Gastrocnemius medialis (tissue), 4 donors: ENCODE measurements around the gene FRAS1. TPM values are rescaled to one million over a fixed set of nuclear protein-coding genes. Genes with fewer than 3 reads are reported as not detected.
"Not testable (repeated sequence)": the region's sequence is repeated elsewhere in the genome, so short reads cannot be mapped to it uniquely, and the experiment has no call there.

ENCODE experiments used
- ATAC-seq, 2 donors: fragments of 150-250 bp; one replicate each; pipeline ENCODE4 v1.9.1; 2016
- DNase-seq, 2 donors: peaks; one replicate each; pipeline ENCODE4 v3.0.0-alpha.2; 2019
- H3K27ac ChIP-seq, 4 donors: fragments of 200-600 bp; sonication (generic); 1 replicate in 1 of 4; 2 replicates in 3 of 4; pipeline ENCODE4 v1.5.1; 2016 to 2018; ENCODE audit warnings: mild to moderate bottlenecking in 2 of 4, moderate library complexity in 1 of 4
- H3K27me3 ChIP-seq, 3 donors: fragments of 200-600 bp; sonication (generic) in 2 of 3; 1 replicate in 1 of 3; 2 replicates in 2 of 3; pipeline versions ENCODE4 v1.5.1 to v1.6.0; 2016 to 2019; ENCODE audit warnings: mild to moderate bottlenecking in 1 of 3, moderate library complexity in 1 of 3
- H3K36me3 ChIP-seq, 2 donors: fragments of 200-600 bp; sonication (generic) in 1 of 2; one replicate each; pipeline ENCODE4 v1.5.1; 2017 to 2018
- H3K4me1 ChIP-seq, 2 donors: fragments of 200-600 bp; sonication (generic) in 1 of 2; one replicate each; pipeline ENCODE4 v1.5.1; 2016 to 2017; ENCODE audit warnings: mild to moderate bottlenecking in 2 of 2
- H3K4me3 ChIP-seq, 4 donors: fragments of 200-600 bp; sonication (generic) in 3 of 4; 1 replicate in 1 of 4; 2 replicates in 3 of 4; pipeline ENCODE4 v1.5.1; 2016 to 2019; ENCODE audit warnings: mild to moderate bottlenecking in 2 of 4
- H3K9me3 ChIP-seq, 3 donors: fragments of 200-600 bp; sonication (generic) in 2 of 3; 1 replicate in 1 of 3; 2 replicates in 2 of 3; pipeline ENCODE4 v1.5.1; 2016 to 2019
- POLR2A ChIP-seq, 2 donors: fragments of 450-650 bp; IDR thresholded peaks; one replicate each; pipeline ENCODE4 v1.6.1; 2017; ENCODE audit warnings: antibody characterized with exemption in 2 of 2, mild to moderate bottlenecking in 2 of 2, moderate library complexity in 2 of 2
- in situ Hi-C, 4 donors: fragments of 200-750 bp; cut with MboI; loops; one replicate each; pipeline versions ENCODE4 v1.15.0 to v1.8.0; 2017; ENCODE audit warnings: low sequenced_read_pairs in 4 of 4
- intact Hi-C: fragments of 100-400 bp; cut with DNase I; formaldehyde crosslinking; loops from one replicate; pipeline ENCODE4 v1.15.1; 2023; ENCODE audit warnings: low total_unique reads
- total RNA-seq, 4 donors: library from RNA; depleted of rRNA; stranded (reverse); fragments of >200 nt; gene quantifications; one replicate each; pipeline versions ENCODE4 v1.1.0 to v1.2.3, GENCODE V29; 2016
- TF ChIP-seq, protein P1 (sequence below), 5 experiments: fragments of 450-650 bp in 3 of 5; fragments of 200-600 bp in 2 of 5; sonication (generic) in 2 of 5; IDR thresholded peaks in 4 of 5; conservative IDR thresholded peaks in 1 of 5; 1 replicate in 4 of 5; 2 replicates in 1 of 5; pipeline ENCODE4 v1.5.1; 2016 to 2019; ENCODE audit warnings: antibody characterized with exemption in 5 of 5, mild to moderate bottlenecking in 3 of 5, moderate library complexity in 3 of 5

Gene FRAS1
- total RNA-seq, 4 donors from 2014 or later: 0.39 to 0.64 (median 0.46) TPM

DNA sequence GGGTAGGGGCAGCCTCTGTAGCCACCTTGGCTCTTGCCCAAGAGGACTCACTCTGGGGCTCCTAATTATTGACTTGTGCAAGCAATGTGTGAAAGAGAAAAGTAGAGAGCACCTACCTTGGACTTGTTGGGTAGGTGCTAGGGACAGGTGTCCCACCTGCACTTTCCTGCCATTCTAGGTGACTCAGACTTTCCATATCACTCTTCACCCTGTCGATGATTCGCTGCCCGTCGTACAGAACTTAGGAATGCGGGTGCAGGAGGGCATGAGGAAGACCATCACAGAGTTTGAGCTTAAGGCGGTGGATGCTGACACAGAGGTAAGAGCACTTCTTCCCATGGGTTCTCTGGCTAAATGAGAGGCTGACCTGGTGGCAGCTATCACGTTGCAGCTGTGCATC lies 407.1 kb downstream of the FRAS1 start:
- in situ Hi-C loops: no loop called here
- no peak for ATAC-seq
- TF ChIP-seq, protein P1, sequence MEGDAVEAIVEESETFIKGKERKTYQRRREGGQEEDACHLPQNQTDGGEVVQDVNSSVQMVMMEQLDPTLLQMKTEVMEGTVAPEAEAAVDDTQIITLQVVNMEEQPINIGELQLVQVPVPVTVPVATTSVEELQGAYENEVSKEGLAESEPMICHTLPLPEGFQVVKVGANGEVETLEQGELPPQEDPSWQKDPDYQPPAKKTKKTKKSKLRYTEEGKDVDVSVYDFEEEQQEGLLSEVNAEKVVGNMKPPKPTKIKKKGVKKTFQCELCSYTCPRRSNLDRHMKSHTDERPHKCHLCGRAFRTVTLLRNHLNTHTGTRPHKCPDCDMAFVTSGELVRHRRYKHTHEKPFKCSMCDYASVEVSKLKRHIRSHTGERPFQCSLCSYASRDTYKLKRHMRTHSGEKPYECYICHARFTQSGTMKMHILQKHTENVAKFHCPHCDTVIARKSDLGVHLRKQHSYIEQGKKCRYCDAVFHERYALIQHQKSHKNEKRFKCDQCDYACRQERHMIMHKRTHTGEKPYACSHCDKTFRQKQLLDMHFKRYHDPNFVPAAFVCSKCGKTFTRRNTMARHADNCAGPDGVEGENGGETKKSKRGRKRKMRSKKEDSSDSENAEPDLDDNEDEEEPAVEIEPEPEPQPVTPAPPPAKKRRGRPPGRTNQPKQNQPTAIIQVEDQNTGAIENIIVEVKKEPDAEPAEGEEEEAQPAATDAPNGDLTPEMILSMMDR (IDR thresholded peaks at IDR 0.05 in 4 of 5, conservative IDR thresholded peaks at IDR 0.05 in 1 of 5): no peak
- TF ChIP-seq POLR2A (IDR thresholded peaks at IDR 0.05): no peak
- no peaks in the 10 kb centered on the region for H3K9me3 ChIP-seq
- no peaks in the 10 kb centered on the region for H3K4me1 ChIP-seq
- no peaks in the 10 kb centered on the region for H3K36me3 ChIP-seq
- intact Hi-C loops: no loop called here
- H3K27ac ChIP-seq: no peak overlapping the region
- H3K27me3 ChIP-seq: no peaks in the 10 kb centered on the region
- no peak overlapping the region for H3K4me3 ChIP-seq
- DNase-seq: no peak

DNA sequence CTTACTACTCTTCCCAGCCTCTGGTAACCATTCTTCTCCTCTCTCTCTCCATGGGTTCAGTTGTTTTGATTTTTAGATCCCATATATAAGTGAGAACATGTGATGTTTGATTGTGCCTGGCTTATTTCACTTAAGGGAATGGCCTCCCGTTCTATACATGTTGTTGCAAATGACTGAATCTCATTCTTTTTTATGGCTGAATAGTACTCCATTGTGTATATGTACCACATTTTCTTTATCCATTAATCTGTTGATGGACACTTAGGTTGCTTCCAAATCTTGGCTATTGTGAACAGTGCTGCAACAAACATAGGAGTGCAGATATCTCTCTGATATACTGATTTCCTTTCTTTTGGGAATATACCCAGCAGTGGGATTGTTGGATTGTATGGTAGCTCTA lies 410.1 kb downstream of the FRAS1 start:
- ATAC-seq, H3K27ac ChIP-seq, H3K27me3 ChIP-seq, H3K9me3 ChIP-seq, H3K4me3 ChIP-seq, H3K4me1 ChIP-seq, DNase-seq, H3K36me3 ChIP-seq, intact Hi-C loops, in situ Hi-C loops: not testable (repeated sequence)

DNA sequence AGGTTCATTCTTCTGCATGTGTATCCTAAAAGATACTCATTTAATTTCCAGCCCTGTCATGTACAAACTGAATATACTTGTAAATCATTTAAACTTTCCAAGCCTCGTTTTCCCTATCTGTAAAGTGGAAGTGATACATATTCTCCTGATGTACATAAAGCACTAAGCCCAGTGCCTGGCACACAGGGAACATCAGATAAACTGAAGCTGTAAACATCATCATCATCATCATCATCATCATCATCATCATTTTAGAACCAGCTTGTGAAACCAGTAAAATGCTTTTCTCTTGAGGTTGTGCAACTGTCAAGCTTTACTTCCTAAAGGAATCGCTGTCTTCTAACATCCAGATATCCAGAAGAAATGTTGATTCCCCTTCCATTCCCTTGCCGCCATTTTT lies 411.1 kb downstream of the FRAS1 start:
- Histone ChIP-seq H3K36me3 (peaks cover 0 to 3% of the 10 kb centered on the region in 2 donors), H3K9me3 (no peaks in the 10 kb centered on the region), H3K4me3 (no peak overlapping the region), H3K27ac (no peak overlapping the region), H3K4me1 (no peaks in the 10 kb centered on the region), H3K27me3 (no peaks in the 10 kb centered on the region)
- no peak for ATAC-seq
- DNase-seq: no peak
- TF ChIP-seq, protein P1 (IDR thresholded peaks at IDR 0.05 in 4 of 5, conservative IDR thresholded peaks at IDR 0.05 in 1 of 5): no peak
- no peak for TF ChIP-seq POLR2A (IDR thresholded peaks at IDR 0.05)
- in situ Hi-C loops (no loop called here), intact Hi-C loops (no loop called here)

DNA sequence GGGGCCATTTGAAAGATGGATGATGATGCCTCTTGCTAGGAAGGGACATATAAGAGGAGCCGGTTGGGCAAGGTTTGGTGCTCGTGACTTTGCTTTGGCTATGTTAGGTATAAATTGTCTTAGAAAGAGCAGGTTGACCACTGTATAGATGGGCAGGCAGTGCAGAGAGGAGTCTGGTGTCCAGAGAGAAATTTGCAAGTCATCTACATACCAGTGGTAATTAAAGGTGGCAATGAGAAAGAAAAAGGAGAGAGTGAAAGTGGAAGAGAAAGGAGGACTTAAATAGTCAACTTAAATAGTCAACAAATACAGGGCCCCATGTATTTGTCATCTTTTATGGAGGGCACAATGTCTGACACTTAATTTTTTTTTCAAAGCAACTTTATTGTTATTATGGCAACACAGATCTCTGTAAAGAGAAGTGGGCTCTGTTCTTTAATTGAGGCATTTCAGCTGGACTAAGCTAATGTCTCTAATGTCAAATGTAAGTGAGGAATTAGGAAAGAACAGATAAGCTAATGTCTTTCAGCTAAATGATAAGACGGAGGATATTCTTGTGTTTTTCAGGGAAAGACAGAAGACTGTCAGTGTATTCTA lies 419.1 kb downstream of the FRAS1 start:
- TF ChIP-seq POLR2A (IDR thresholded peaks at IDR 0.05): no peak
- H3K4me1 ChIP-seq: no peaks in the 10 kb centered on the region
- in situ Hi-C loops: no loop called here
- intact Hi-C loops: no loop called here
- DNase-seq (no peak), ATAC-seq (no peak)
- no peaks in the 10 kb centered on the region for H3K9me3 ChIP-seq
- H3K4me3 ChIP-seq: no peak overlapping the region
- H3K27me3 ChIP-seq: no peaks in the 10 kb centered on the region
- no peaks in the 10 kb centered on the region for H3K36me3 ChIP-seq
- H3K27ac ChIP-seq: no peak overlapping the region

DNA sequence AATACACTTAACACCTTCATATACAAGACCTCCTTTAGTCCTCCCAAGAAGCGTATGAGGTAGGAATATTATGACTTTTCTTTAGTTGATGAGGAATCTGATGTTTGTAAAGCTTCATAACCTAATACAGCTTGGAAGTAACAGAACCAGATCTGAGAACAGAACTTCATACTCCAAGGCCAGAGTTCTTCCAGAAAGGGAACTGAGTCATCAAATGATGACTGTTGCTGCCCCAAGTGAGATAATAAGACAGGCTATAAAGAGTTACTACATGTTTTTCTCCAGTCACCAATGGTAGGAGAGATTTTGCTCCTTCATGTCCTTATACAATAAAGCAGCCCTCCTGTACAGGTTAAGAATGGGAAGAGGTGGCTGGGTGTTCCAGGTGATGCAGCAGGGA lies 420.2 kb downstream of the FRAS1 start:
- no peak for ATAC-seq
- intact Hi-C loops (no loop called here), in situ Hi-C loops (no loop called here)
- no peak for DNase-seq
- no peaks in the 10 kb centered on the region for H3K36me3 ChIP-seq
- no peaks in the 10 kb centered on the region for H3K27me3 ChIP-seq
- H3K4me3 ChIP-seq: no peak overlapping the region
- no peaks in the 10 kb centered on the region for H3K9me3 ChIP-seq
- TF ChIP-seq, protein P1 (IDR thresholded peaks at IDR 0.05 in 4 of 5, conservative IDR thresholded peaks at IDR 0.05 in 1 of 5): no peak
- no peak for TF ChIP-seq POLR2A (IDR thresholded peaks at IDR 0.05)
- no peak overlapping the region for H3K27ac ChIP-seq
- H3K4me1 ChIP-seq: no peaks in the 10 kb centered on the region

DNA sequence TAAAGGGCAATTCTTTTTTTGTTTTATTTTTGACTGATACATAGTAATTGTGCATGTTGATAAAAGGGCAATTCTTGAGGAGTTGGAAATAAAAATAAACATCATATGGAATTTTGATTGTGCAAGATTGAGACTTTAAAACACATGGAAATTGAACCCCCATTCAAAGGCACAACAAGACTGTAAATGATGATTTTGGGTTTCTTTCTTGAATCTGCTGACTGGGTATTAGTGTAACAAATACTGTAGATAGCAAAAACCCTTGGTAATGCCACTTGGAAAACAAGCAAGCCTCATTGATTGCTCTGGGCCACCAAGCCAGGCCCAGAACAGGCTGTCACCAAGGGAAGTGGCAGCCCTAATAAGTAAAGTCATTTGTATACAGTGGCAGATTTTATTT lies 421.4 kb downstream of the FRAS1 start:
- no peak overlapping the region for H3K4me3 ChIP-seq
- ATAC-seq (no peak), DNase-seq (no peak)
- intact Hi-C loops: no loop called here
- H3K27me3 ChIP-seq: no peaks in the 10 kb centered on the region
- H3K36me3 ChIP-seq: no peaks in the 10 kb centered on the region
- no peak for TF ChIP-seq POLR2A (IDR thresholded peaks at IDR 0.05)
- TF ChIP-seq, protein P1 (IDR thresholded peaks at IDR 0.05 in 4 of 5, conservative IDR thresholded peaks at IDR 0.05 in 1 of 5): no peak
- no peaks in the 10 kb centered on the region for H3K9me3 ChIP-seq
- in situ Hi-C loops: no loop called here
- H3K4me1 ChIP-seq: no peaks in the 10 kb centered on the region
- H3K27ac ChIP-seq: no peak overlapping the region
